Calu3 (cell line): Measurements from ENCODE around the gene GRIK2. TPM values are rescaled to one million over a fixed set of nuclear protein-coding genes. Genes with fewer than 3 reads are reported as not detected.

Experiments used
- BruUV-seq: library from RNA; stranded (reverse); fragments of 400-500 nt; replicated peaks from 2 replicates; lab custom pipeline; 2021; lab: Mats Ljungman, UMichigan
- CTCF ChIA-PET: fragments of 300-600 bp; sonication (Branson Sonifier 250); formaldehyde crosslinking; loops from one replicate; lab custom pipeline; 2022; ENCODE audit warnings: antibody characterized with exemption; lab: Charles Lee
- DNase-seq: peaks from one replicate; pipeline ENCODE4 v3.0.0; 2022
- H3K27ac Mint-ChIP-seq: one replicate; pipeline ENCODE4 v1.8.0; 2022; ENCODE audit warnings: mixed read lengths; ENCODE audit not compliant: unreplicated experiment
- H3K27me3 Mint-ChIP-seq: one replicate; pipeline ENCODE4 v1.8.0; 2022; ENCODE audit warnings: mixed read lengths; ENCODE audit not compliant: unreplicated experiment
- H3K36me3 Mint-ChIP-seq: one replicate; pipeline ENCODE4 v1.8.0; 2022; ENCODE audit warnings: mild to moderate bottlenecking, moderate library complexity, mixed read lengths; ENCODE audit not compliant: insufficient read depth, unreplicated experiment
- H3K4me1 Mint-ChIP-seq: one replicate; pipeline ENCODE4 v1.8.0; 2022; ENCODE audit warnings: mild to moderate bottlenecking, low read depth, mixed read lengths; ENCODE audit not compliant: unreplicated experiment
- H3K4me3 Mint-ChIP-seq: one replicate; pipeline ENCODE4 v1.8.0; 2022; ENCODE audit warnings: mild to moderate bottlenecking, low read depth, moderate library complexity, mixed read lengths; ENCODE audit not compliant: unreplicated experiment
- H3K9me3 Mint-ChIP-seq: one replicate; pipeline ENCODE4 v1.8.0; 2022; ENCODE audit warnings: low read depth, mixed read lengths; ENCODE audit not compliant: unreplicated experiment
- intact Hi-C: fragments of 100-400 bp; cut with micrococcal nuclease; formaldehyde crosslinking; loops from one replicate; pipeline ENCODE4 v1.10.0; 2022; ENCODE audit not compliant: unreplicated experiment
- total RNA-seq: library from RNA; stranded (reverse); gene quantifications from 2 replicates; pipeline ENCODE4 v1.2.3, GENCODE V29; 2022
- TF ChIP-seq, protein P1 (sequence below): fragments of 200-600 bp; IDR thresholded peaks from one replicate; pipeline ENCODE4 v1.8.0; 2022; ENCODE audit warnings: antibody characterized with exemption; ENCODE audit not compliant: unreplicated experiment

GRIK2 gene
- total RNA-seq, 1 experiment from 2014 or later = 3.3 TPM

- intact Hi-C loops = no loop called here
- no peak for DNase-seq
- H3K9me3 Mint-ChIP-seq = no peaks in the 10 kb centered on the region
- TF ChIP-seq, protein P1, sequence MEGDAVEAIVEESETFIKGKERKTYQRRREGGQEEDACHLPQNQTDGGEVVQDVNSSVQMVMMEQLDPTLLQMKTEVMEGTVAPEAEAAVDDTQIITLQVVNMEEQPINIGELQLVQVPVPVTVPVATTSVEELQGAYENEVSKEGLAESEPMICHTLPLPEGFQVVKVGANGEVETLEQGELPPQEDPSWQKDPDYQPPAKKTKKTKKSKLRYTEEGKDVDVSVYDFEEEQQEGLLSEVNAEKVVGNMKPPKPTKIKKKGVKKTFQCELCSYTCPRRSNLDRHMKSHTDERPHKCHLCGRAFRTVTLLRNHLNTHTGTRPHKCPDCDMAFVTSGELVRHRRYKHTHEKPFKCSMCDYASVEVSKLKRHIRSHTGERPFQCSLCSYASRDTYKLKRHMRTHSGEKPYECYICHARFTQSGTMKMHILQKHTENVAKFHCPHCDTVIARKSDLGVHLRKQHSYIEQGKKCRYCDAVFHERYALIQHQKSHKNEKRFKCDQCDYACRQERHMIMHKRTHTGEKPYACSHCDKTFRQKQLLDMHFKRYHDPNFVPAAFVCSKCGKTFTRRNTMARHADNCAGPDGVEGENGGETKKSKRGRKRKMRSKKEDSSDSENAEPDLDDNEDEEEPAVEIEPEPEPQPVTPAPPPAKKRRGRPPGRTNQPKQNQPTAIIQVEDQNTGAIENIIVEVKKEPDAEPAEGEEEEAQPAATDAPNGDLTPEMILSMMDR = no peak
- no peak overlapping the region for H3K4me3 Mint-ChIP-seq
- no peaks in the 10 kb centered on the region for H3K27me3 Mint-ChIP-seq
- BruUV-seq = no TSS peak
- H3K36me3 Mint-ChIP-seq = no peaks in the 10 kb centered on the region
- H3K4me1 Mint-ChIP-seq = no peaks in the 10 kb centered on the region
- CTCF ChIA-PET = no interaction called here
- H3K27ac Mint-ChIP-seq = no peak overlapping the region
These were observed 389.8 kb downstream of the GRIK2 start for GRCh38 chr6:101783287-101783686.

DNA sequence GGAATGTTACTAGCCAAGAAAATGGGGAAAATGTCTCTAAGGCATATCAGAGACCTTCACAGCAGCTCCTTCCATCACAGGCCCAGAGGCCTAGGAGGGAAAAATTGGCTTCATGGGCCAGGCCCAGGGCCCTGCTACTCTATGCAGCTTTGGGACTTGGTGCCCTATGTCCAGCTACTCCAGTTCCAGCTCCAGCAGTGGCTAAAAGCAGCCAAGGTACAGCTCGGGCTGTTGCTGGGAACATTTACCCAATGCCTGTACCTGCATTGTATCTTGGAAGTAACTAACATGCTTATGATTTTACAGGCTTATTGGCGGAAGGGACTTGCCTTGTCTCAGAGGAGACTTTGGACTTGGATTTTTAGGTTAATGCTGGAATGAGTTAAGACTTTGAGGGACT is 390.6 kb downstream of the GRIK2 start:
- CTCF ChIA-PET = no interaction called here
- no peaks in the 10 kb centered on the region for H3K27me3 Mint-ChIP-seq
- DNase-seq = no peak
- no peaks in the 10 kb centered on the region for H3K4me1 Mint-ChIP-seq
- BruUV-seq = no TSS peak
- TF ChIP-seq, protein P1 = no peak
- no peak overlapping the region for H3K27ac Mint-ChIP-seq
- H3K4me3 Mint-ChIP-seq = no peak overlapping the region
- intact Hi-C loops = no loop called here
- H3K9me3 Mint-ChIP-seq = no peaks in the 10 kb centered on the region
- no peaks in the 10 kb centered on the region for H3K36me3 Mint-ChIP-seq

- no peak overlapping the region for H3K4me3 Mint-ChIP-seq
- H3K27ac Mint-ChIP-seq = no peak overlapping the region
- H3K36me3 Mint-ChIP-seq = no peaks in the 10 kb centered on the region
- no peak for DNase-seq
- no peaks in the 10 kb centered on the region for H3K9me3 Mint-ChIP-seq
- BruUV-seq = no TSS peak
- peaks cover 9% of the 10 kb centered on the region for H3K4me1 Mint-ChIP-seq
- intact Hi-C loops = no loop called here
- no peaks in the 10 kb centered on the region for H3K27me3 Mint-ChIP-seq
- TF ChIP-seq, protein P1 = no peak
- CTCF ChIA-PET = no interaction called here
These were observed 406.0 kb downstream of the GRIK2 start for GRCh38 chr6:101799531-101799930.

- H3K27me3 Mint-ChIP-seq = no peaks in the 10 kb centered on the region
- intact Hi-C loops = loop anchor here (10.0 kb wide), 1 partner anchor 226 kb away; no protein-coding TSS in a partner anchor
- peak; percentile 4 for DNase-seq
- no TSS peak for BruUV-seq
- no peaks in the 10 kb centered on the region for H3K9me3 Mint-ChIP-seq
- peak overlapping the region; percentile 51 for H3K27ac Mint-ChIP-seq
- H3K4me3 Mint-ChIP-seq = no peak overlapping the region
- CTCF ChIA-PET = interaction anchor here (1.2 kb wide), 1 partner anchor 21 kb away, joined by 3 read pairs; no protein-coding TSS in a partner anchor
- no peaks in the 10 kb centered on the region for H3K36me3 Mint-ChIP-seq
- peaks cover 9% of the 10 kb centered on the region for H3K4me1 Mint-ChIP-seq
- TF ChIP-seq, protein P1 = no peak
These were observed 407.1 kb downstream of the GRIK2 start for GRCh38 chr6:101800598-101800997.
